ENCODE measurements around the gene NDUFA8. TPM values are rescaled to one million over a fixed set of nuclear protein-coding genes. Genes with fewer than 3 reads are reported as not detected.

Gene NDUFA8
- total RNA-seq, 4 donors from 2014 or later, result 39.0 to 84.0 (median 71.9) TPM

DNA sequence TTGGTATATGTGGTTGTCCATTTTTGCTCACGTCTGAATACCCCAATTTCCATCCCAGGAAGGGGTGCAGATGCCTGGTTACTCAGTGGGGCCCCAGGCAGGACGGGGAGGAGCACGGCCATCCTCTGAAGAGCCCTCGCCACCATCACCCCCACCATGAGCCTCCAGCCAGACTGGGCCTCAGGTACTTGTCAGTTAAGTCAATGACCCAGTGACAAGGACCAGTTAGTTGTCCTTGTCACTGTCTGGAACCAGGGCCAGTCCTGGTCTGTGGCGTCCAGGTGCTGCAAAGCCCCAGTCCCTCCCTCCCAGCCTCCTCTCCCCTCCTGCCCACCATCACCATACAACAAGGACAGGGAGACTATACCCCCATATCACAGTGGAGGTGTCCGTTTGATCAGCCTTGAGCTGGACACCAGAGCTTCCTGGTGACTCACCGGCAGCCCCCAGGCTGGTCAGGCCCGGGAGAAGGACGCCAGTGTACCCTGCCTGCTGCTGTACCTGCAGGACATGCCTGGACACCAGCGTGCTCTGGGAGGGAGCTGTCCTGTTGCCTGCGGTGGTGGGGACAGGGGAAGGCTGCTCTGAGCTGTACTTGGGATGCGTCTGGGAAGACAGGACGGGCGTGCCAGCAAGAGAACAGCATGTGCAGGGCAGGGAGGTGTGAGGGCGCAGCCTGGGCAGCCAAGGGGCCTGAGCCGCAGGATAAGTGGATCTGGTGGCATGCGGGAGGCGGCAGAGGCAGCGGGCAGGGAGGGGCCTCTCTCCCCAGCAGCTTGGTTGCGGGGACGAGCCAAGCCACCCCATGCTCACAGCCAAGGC is 33.9 kb downstream of the NDUFA8 start:
- ATAC-seq, result no peak
- no peaks in the 10 kb centered on the region for H3K36me3 ChIP-seq
- WGBS, 2 donors (ENCODE audit: low coverage in 1 of 2), result 53 to 100% methylated on average over 1 to 5 of the region's 21 CpGs
- TF ChIP-seq, protein P1, sequence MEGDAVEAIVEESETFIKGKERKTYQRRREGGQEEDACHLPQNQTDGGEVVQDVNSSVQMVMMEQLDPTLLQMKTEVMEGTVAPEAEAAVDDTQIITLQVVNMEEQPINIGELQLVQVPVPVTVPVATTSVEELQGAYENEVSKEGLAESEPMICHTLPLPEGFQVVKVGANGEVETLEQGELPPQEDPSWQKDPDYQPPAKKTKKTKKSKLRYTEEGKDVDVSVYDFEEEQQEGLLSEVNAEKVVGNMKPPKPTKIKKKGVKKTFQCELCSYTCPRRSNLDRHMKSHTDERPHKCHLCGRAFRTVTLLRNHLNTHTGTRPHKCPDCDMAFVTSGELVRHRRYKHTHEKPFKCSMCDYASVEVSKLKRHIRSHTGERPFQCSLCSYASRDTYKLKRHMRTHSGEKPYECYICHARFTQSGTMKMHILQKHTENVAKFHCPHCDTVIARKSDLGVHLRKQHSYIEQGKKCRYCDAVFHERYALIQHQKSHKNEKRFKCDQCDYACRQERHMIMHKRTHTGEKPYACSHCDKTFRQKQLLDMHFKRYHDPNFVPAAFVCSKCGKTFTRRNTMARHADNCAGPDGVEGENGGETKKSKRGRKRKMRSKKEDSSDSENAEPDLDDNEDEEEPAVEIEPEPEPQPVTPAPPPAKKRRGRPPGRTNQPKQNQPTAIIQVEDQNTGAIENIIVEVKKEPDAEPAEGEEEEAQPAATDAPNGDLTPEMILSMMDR (IDR thresholded peaks at IDR 0.05), result no peak
- no peak for TF ChIP-seq POLR2A (IDR thresholded peaks at IDR 0.05)
- peaks cover 0 to 36% (median 16%) of the 10 kb centered on the region in 3 donors for H3K4me1 ChIP-seq
- H3K9me3 ChIP-seq, result no peaks in the 10 kb centered on the region
- H3K27ac ChIP-seq, result peak overlapping the region in 2 of 4 donors; percentile 9 to 51
- peaks cover 30% of the 10 kb centered on the region for H3K27me3 ChIP-seq
- H3K4me3 ChIP-seq, result peak overlapping the region in 1 of 2 donors; percentile 44

DNA sequence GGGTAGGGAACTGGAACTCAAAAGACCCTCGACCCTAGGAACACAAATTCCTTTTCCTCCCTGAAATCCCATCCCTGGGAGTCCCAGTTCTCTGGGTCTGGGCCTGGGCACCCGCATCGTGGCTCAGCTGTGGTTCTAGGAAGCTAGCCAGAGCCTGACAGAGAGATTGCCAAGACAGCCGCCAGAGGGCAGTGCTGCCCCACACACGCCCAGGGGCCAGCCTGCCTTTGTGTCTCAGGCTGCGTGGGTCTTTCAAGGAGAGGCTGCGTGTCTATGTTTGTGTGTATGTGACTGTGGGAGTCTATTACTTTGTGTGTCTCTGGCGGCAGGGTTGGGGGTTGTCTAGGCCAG is 34.4 kb downstream of the NDUFA8 start:
- Histone ChIP-seq H3K9me3 (no peaks in the 10 kb centered on the region), H3K4me3 (no peak overlapping the region), H3K36me3 (no peaks in the 10 kb centered on the region), H3K27ac (no peak overlapping the region), H3K27me3 (peaks cover 30% of the 10 kb centered on the region), H3K4me1 (peaks cover 0 to 35% (median 16%) of the 10 kb centered on the region in 3 donors)
- 0 to 3% methylated on average over 1 to 7 of the region's 8 CpGs for WGBS, 2 donors (ENCODE audit: low coverage in 1 of 2)
- ATAC-seq, result peak; percentile 76
- TF ChIP-seq, protein P1 (IDR thresholded peaks at IDR 0.05), result peak in 3 of 4 experiments; percentile 94 to 97 (median 96)
- no peak for TF ChIP-seq POLR2A (IDR thresholded peaks at IDR 0.05)

DNA sequence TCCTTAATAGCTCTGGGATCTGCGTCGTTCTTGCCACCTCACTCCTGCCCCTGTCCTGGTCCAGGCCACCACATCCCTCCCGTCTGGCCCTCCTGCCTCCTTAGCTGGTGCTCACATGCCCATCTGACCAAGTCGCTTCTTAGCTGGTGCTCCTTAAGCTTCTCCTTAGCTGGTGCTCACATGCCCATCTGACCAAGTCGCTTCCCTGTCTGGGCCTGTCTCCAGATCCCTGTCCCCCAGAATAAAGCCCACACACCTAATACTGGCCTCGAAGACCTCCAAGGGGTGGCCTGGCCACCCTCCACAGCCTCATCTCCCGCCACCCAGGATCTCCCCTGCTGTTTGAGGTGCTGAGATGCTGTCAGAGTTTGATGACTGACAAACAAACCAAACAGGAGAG is 35.1 kb downstream of the NDUFA8 start:
- ATAC-seq, result no peak

DNA sequence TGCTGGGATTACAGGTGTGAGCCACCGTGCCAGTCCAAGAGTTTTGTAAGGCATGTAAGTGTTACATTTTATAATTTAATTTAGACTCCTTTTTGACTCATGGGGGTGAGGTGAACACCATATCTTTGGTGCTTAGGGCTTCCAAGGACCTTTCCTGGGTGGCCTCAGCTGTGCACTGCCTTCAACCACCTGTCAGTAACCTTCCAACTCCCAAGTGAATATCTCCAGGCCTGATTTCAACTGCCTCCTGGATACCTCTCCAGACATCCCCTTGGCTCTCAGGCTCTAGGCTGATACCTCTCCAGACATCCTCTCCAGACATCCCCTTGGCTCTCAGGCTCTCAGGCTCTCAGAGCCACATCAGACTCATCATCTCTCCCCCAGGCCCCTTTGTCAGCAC is 35.5 kb downstream of the NDUFA8 start:
- Histone ChIP-seq H3K36me3 (no peaks in the 10 kb centered on the region), H3K27me3 (peaks cover 30% of the 10 kb centered on the region), H3K9me3 (no peaks in the 10 kb centered on the region), H3K4me3 (no peak overlapping the region), H3K4me1 (peaks cover 0 to 35% (median 16%) of the 10 kb centered on the region in 3 donors), H3K27ac (no peak overlapping the region)
- TF ChIP-seq EP300 (IDR thresholded peaks at IDR 0.05) (no peak), POLR2AphosphoS5 (IDR thresholded peaks at IDR 0.05) (no peak), POLR2A (IDR thresholded peaks at IDR 0.05) (no peak)
- TF ChIP-seq, protein P1 (IDR thresholded peaks at IDR 0.05), result no peak
- ATAC-seq, result no peak
- 100% methylated on average over 1 of the region's 1 CpG; no CpG with 5 or more reads in 1 of the 2 donors for WGBS, 2 donors (ENCODE audit: low coverage in 1 of 2)

More for the DNA sequence above, 35.1 kb downstream of the NDUFA8 start:
- Histone ChIP-seq H3K27ac (no peak overlapping the region), H3K36me3 (no peaks in the 10 kb centered on the region), H3K9me3 (no peaks in the 10 kb centered on the region), H3K4me1 (peaks cover 0 to 35% (median 16%) of the 10 kb centered on the region in 3 donors), H3K27me3 (peaks cover 30% of the 10 kb centered on the region), H3K4me3 (no peak overlapping the region)
- WGBS, 2 donors (ENCODE audit: low coverage in 1 of 2), result 82 to 87% methylated on average over 3 to 4 of the region's 7 CpGs
- TF ChIP-seq EP300 (IDR thresholded peaks at IDR 0.05), result no peak
- TF ChIP-seq, protein P1 (IDR thresholded peaks at IDR 0.05), result no peak
- no peak for TF ChIP-seq POLR2A (IDR thresholded peaks at IDR 0.05)
- no peak for TF ChIP-seq POLR2AphosphoS5 (IDR thresholded peaks at IDR 0.05)
